ENCODE results near the gene REXO1. TPM values are rescaled to one million over a fixed set of nuclear protein-coding genes. Genes with fewer than 3 reads are reported as not detected.
"Not testable (repeated sequence)": the region's sequence is repeated elsewhere in the genome, so short reads cannot be mapped to it uniquely, and the experiment has no call there.

Gene REXO1
- total and polyA plus RNA-seq, 2 donors, result 3.8 to 28.7 TPM

GRCh38 chr19:1884291-1884718 lies 36.0 kb upstream of the REXO1 start:
- peak overlapping the region; percentile 89 to 98 for H3K4me3 ChIP-seq (ENCODE audit: low read length in 2 of 2)
- peak overlapping the region; percentile 84 to 92 for H3K27ac ChIP-seq (ENCODE audit: low read depth in 1 of 2, low read length in 1 of 2)
- WGBS, result 16% methylated on average over 11 of the region's 11 CpGs
- peaks cover 21 to 47% of the 10 kb centered on the region in 2 donors for H3K4me1 ChIP-seq (ENCODE audit: control insufficient read depth in 2 of 2, insufficient read depth in 2 of 2, low read length in 2 of 2)
- H3K36me3 ChIP-seq (ENCODE audit: control insufficient read depth in 2 of 2, insufficient read depth in 2 of 2, low read length in 1 of 2), result peaks cover 12 to 13% of the 10 kb centered on the region in 2 donors
- H3K27me3 ChIP-seq (ENCODE audit: control insufficient read depth in 2 of 2, insufficient read depth in 1 of 2, low read length in 1 of 2), result no peaks in the 10 kb centered on the region
- peaks cover 0 to 6% of the 10 kb centered on the region in 2 donors for H3K9me3 ChIP-seq (ENCODE audit: control insufficient read depth in 2 of 2, insufficient read depth in 1 of 2, low read length in 1 of 2)
- DNase-seq (ENCODE audit: low read depth in 6 of 9, low spot score in 9 of 9), result no peak

- Histone ChIP-seq H3K36me3 (ENCODE audit: control insufficient read depth in 2 of 2, insufficient read depth in 2 of 2, low read length in 1 of 2) (peaks cover 12 to 13% of the 10 kb centered on the region in 2 donors), H3K27me3 (ENCODE audit: control insufficient read depth in 2 of 2, insufficient read depth in 1 of 2, low read length in 1 of 2) (no peaks in the 10 kb centered on the region), H3K9me3 (ENCODE audit: control insufficient read depth in 2 of 2, insufficient read depth in 1 of 2, low read length in 1 of 2) (peaks cover 0 to 6% of the 10 kb centered on the region in 2 donors), H3K4me1 (ENCODE audit: control insufficient read depth in 2 of 2, insufficient read depth in 2 of 2, low read length in 2 of 2) (peaks cover 21 to 47% of the 10 kb centered on the region in 2 donors), H3K4me3 (ENCODE audit: low read length in 2 of 2) (peak overlapping the region; percentile 89 to 98), H3K27ac (ENCODE audit: low read depth in 1 of 2, low read length in 1 of 2) (peak overlapping the region; percentile 53 to 92)
- WGBS, result 72% methylated on average over 8 of the region's 8 CpGs
- DNase-seq (ENCODE audit: low read depth in 6 of 9, low spot score in 9 of 9), result no peak
Measured at GRCh38 chr19:1883784-1884183, 35.5 kb upstream of the REXO1 start.

GRCh38 chr19:1882786-1883692 lies 34.8 kb upstream of the REXO1 start:
- no peak for DNase-seq (ENCODE audit: low read depth in 6 of 9, low spot score in 9 of 9)
- Histone ChIP-seq H3K27me3 (ENCODE audit: control insufficient read depth in 2 of 2, insufficient read depth in 1 of 2, low read length in 1 of 2) (no peaks in the 10 kb centered on the region), H3K4me3 (ENCODE audit: low read length in 2 of 2) (peak overlapping the region; percentile 37 to 98), H3K36me3 (ENCODE audit: control insufficient read depth in 2 of 2, insufficient read depth in 2 of 2, low read length in 1 of 2) (peaks cover 12 to 13% of the 10 kb centered on the region in 2 donors), H3K27ac (ENCODE audit: low read depth in 1 of 2, low read length in 1 of 2) (peak overlapping the region; percentile 89 to 92), H3K9me3 (ENCODE audit: control insufficient read depth in 2 of 2, insufficient read depth in 1 of 2, low read length in 1 of 2) (peaks cover 0 to 6% of the 10 kb centered on the region in 2 donors), H3K4me1 (ENCODE audit: control insufficient read depth in 2 of 2, insufficient read depth in 2 of 2, low read length in 2 of 2) (peaks cover 21 to 47% of the 10 kb centered on the region in 2 donors)
- WGBS, result 87% methylated on average over 25 of the region's 25 CpGs

GRCh38 chr19:1882089-1882785 lies 34.0 kb upstream of the REXO1 start:
- peaks cover 12 to 13% of the 10 kb centered on the region in 2 donors for H3K36me3 ChIP-seq (ENCODE audit: control insufficient read depth in 2 of 2, insufficient read depth in 2 of 2, low read length in 1 of 2)
- H3K27ac ChIP-seq (ENCODE audit: low read depth in 1 of 2, low read length in 1 of 2), result peak overlapping the region; percentile 89 to 92
- H3K4me3 ChIP-seq (ENCODE audit: low read length in 2 of 2), result peak overlapping the region; percentile 37 to 98
- no peaks in the 10 kb centered on the region for H3K27me3 ChIP-seq (ENCODE audit: control insufficient read depth in 2 of 2, insufficient read depth in 1 of 2, low read length in 1 of 2)
- H3K9me3 ChIP-seq (ENCODE audit: control insufficient read depth in 2 of 2, insufficient read depth in 1 of 2, low read length in 1 of 2), result peaks cover 0 to 6% of the 10 kb centered on the region in 2 donors
- peak in 2 of 9 donors; percentile 74 to 86 for DNase-seq (ENCODE audit: low read depth in 6 of 9, low spot score in 9 of 9)
- peaks cover 21 to 45% of the 10 kb centered on the region in 2 donors for H3K4me1 ChIP-seq (ENCODE audit: control insufficient read depth in 2 of 2, insufficient read depth in 2 of 2, low read length in 2 of 2)
- 79% methylated on average over 31 of the region's 31 CpGs for WGBS

GRCh38 chr19:1881393-1882088 lies 33.3 kb upstream of the REXO1 start:
- Histone ChIP-seq H3K4me3 (ENCODE audit: low read length in 2 of 2) (peak overlapping the region; percentile 37 to 98), H3K27ac (ENCODE audit: low read depth in 1 of 2, low read length in 1 of 2) (peak overlapping the region; percentile 89 to 92), H3K4me1 (ENCODE audit: control insufficient read depth in 2 of 2, insufficient read depth in 2 of 2, low read length in 2 of 2) (peaks cover 23 to 43% of the 10 kb centered on the region in 2 donors), H3K36me3 (ENCODE audit: control insufficient read depth in 2 of 2, insufficient read depth in 2 of 2, low read length in 1 of 2) (peaks cover 12 to 13% of the 10 kb centered on the region in 2 donors)
- not testable (repeated sequence) for H3K27me3 ChIP-seq (ENCODE audit: control insufficient read depth in 2 of 2, insufficient read depth in 1 of 2, low read length in 1 of 2); DNase-seq (ENCODE audit: low read depth in 6 of 9, low spot score in 9 of 9); H3K9me3 ChIP-seq (ENCODE audit: control insufficient read depth in 2 of 2, insufficient read depth in 1 of 2, low read length in 1 of 2)
- 96% methylated on average over 43 of the region's 44 CpGs for WGBS

GRCh38 chr19:1880611-1881392 lies 32.5 kb upstream of the REXO1 start:
- Histone ChIP-seq H3K27ac (ENCODE audit: low read depth in 1 of 2, low read length in 1 of 2) (no peak overlapping the region), H3K4me1 (ENCODE audit: control insufficient read depth in 2 of 2, insufficient read depth in 2 of 2, low read length in 2 of 2) (peaks cover 27 to 45% of the 10 kb centered on the region in 2 donors), H3K27me3 (ENCODE audit: control insufficient read depth in 2 of 2, insufficient read depth in 1 of 2, low read length in 1 of 2) (no peaks in the 10 kb centered on the region), H3K9me3 (ENCODE audit: control insufficient read depth in 2 of 2, insufficient read depth in 1 of 2, low read length in 1 of 2) (peaks cover 0 to 11% of the 10 kb centered on the region in 2 donors), H3K36me3 (ENCODE audit: control insufficient read depth in 2 of 2, insufficient read depth in 2 of 2, low read length in 1 of 2) (peaks cover 12 to 13% of the 10 kb centered on the region in 2 donors), H3K4me3 (ENCODE audit: low read length in 2 of 2) (no peak overlapping the region)
- 98% methylated on average over 35 of the region's 35 CpGs for WGBS
- DNase-seq (ENCODE audit: low read depth in 6 of 9, low spot score in 9 of 9), result no peak

- H3K4me3 ChIP-seq (ENCODE audit: low read length in 2 of 2); DNase-seq (ENCODE audit: low read depth in 6 of 9, low spot score in 9 of 9); H3K27me3 ChIP-seq (ENCODE audit: control insufficient read depth in 2 of 2, insufficient read depth in 1 of 2, low read length in 1 of 2): not testable (repeated sequence)
- peak overlapping the region in 1 of 2 donors; percentile 31 for H3K27ac ChIP-seq (ENCODE audit: low read depth in 1 of 2, low read length in 1 of 2)
- H3K4me1 ChIP-seq (ENCODE audit: control insufficient read depth in 2 of 2, insufficient read depth in 2 of 2, low read length in 2 of 2), result peaks cover 27 to 42% of the 10 kb centered on the region in 2 donors
- peaks cover 12 to 13% of the 10 kb centered on the region in 2 donors for H3K36me3 ChIP-seq (ENCODE audit: control insufficient read depth in 2 of 2, insufficient read depth in 2 of 2, low read length in 1 of 2)
- H3K9me3 ChIP-seq (ENCODE audit: control insufficient read depth in 2 of 2, insufficient read depth in 1 of 2, low read length in 1 of 2), result peaks cover 0 to 10% of the 10 kb centered on the region in 2 donors
- WGBS, result 97% methylated on average over 15 of the region's 17 CpGs
Measured at GRCh38 chr19:1879982-1880381, 31.7 kb upstream of the REXO1 start.

- 94% methylated on average over 8 of the region's 8 CpGs for WGBS
- not testable (repeated sequence) for DNase-seq (ENCODE audit: low read depth in 6 of 9, low spot score in 9 of 9); H3K27me3 ChIP-seq (ENCODE audit: control insufficient read depth in 2 of 2, insufficient read depth in 1 of 2, low read length in 1 of 2); H3K4me3 ChIP-seq (ENCODE audit: low read length in 2 of 2)
- H3K36me3 ChIP-seq (ENCODE audit: control insufficient read depth in 2 of 2, insufficient read depth in 2 of 2, low read length in 1 of 2), result peaks cover 14 to 15% of the 10 kb centered on the region in 2 donors
- peaks cover 0 to 10% of the 10 kb centered on the region in 2 donors for H3K9me3 ChIP-seq (ENCODE audit: control insufficient read depth in 2 of 2, insufficient read depth in 1 of 2, low read length in 1 of 2)
- H3K27ac ChIP-seq (ENCODE audit: low read depth in 1 of 2, low read length in 1 of 2), result peak overlapping the region in 1 of 2 donors; percentile 31
- peaks cover 25 to 37% of the 10 kb centered on the region in 2 donors for H3K4me1 ChIP-seq (ENCODE audit: control insufficient read depth in 2 of 2, insufficient read depth in 2 of 2, low read length in 2 of 2)
Measured at GRCh38 chr19:1878583-1878982, 30.3 kb upstream of the REXO1 start.

Data from thymus (tissue), 11 donors.